NCI-H146 treated with DMSO at 0.1 percent for 48 hours (cell line): ENCODE results near the gene C1D.
"Not testable (repeated sequence)": the region's sequence is repeated elsewhere in the genome, so short reads cannot be mapped to it uniquely, and the experiment has no call there.

ENCODE experiments used
- DNase-seq: peaks from one replicate; lab custom pipeline; 2025; ENCODE audit not compliant: unreplicated experiment; lab: John Stamatoyannopoulos, UW

C1D gene

GRCh38 chr2:68009526-68009925 lies 53.3 kb downstream of the C1D start:
- DNase-seq = no peak

- no peak for DNase-seq
Measured at GRCh38 chr2:68000170-68000825, 62.5 kb downstream of the C1D start.

GRCh38 chr2:67999332-67999731 lies 63.5 kb downstream of the C1D start:
- no peak for DNase-seq

- DNase-seq = no peak
Measured at GRCh38 chr2:67997903-67998302, 64.9 kb downstream of the C1D start.

- DNase-seq = no peak
Measured at GRCh38 chr2:67997528-67997900, 65.3 kb downstream of the C1D start.

- no peak for DNase-seq
Measured at GRCh38 chr2:67996772-67997527, 65.9 kb downstream of the C1D start.

GRCh38 chr2:67994716-67995115 lies 68.1 kb downstream of the C1D start:
- no peak for DNase-seq

- not testable (repeated sequence) for DNase-seq
Measured at GRCh38 chr2:67994069-67994468, 68.7 kb downstream of the C1D start.

GRCh38 chr2:67993329-67993728 lies 69.5 kb downstream of the C1D start:
- DNase-seq = no peak

- DNase-seq = no peak
Measured at GRCh38 chr2:67991456-67991855, 71.3 kb downstream of the C1D start.
